ENCODE data around the gene FMO1. TPM values are rescaled to one million over a fixed set of nuclear protein-coding genes. Genes with fewer than 3 reads are reported as not detected.
A peak's percentile ranks its signal among the peaks of the same experiment; 100 is the strongest.

FMO1 gene
- total and polyA plus RNA-seq, 10 of the 15 experiments (the other 5 are each of a cell fraction or from before 2014, with no cell fraction given): not detected

DNA sequence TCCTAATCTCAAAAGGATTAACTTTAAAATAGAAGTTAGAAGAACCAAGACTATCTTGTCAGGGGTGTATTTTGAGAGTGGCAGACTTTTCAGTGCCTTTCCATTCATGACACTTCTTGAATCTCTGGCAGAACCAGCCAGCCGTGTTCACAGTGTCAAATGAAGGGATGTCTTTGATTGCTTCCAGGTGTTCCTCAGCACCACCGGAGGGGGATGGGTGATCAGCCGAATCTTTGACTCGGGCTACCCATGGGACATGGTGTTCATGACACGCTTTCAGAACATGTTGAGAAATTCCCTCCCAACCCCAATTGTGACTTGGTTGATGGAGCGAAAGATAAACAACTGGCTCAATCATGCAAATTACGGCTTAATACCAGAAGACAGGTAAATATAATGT is 32.3 kb downstream of the FMO1 start (continued):
- TF ChIP-seq PAX5 (IDR thresholded peaks at IDR 0.05; ENCODE audit: borderline replicate concordance, low read depth, low read length) (no peak), SREBF2 (IDR thresholded peaks at IDR 0.05; ENCODE audit: low read length) (no peak), BMI1 (IDR thresholded peaks at IDR 0.05; ENCODE audit: borderline replicate concordance) (no peak), RUNX3 (IDR thresholded peaks at IDR 0.05; ENCODE audit: low read length) (no peak), MYB (IDR thresholded peaks at IDR 0.05; ENCODE audit: borderline replicate concordance, low read depth, low read length) (no peak), SPI1 (IDR thresholded peaks at IDR 0.05; ENCODE audit: borderline replicate concordance, insufficient read depth, low read depth, low read length) (no peak), POLR2A (IDR thresholded peaks at IDR 0.05; ENCODE audit: low read depth, low read length) (no peak), TARDBP (IDR thresholded peaks at IDR 0.05; ENCODE audit: borderline replicate concordance) (no peak)
- TF ChIP-seq, protein P1, sequence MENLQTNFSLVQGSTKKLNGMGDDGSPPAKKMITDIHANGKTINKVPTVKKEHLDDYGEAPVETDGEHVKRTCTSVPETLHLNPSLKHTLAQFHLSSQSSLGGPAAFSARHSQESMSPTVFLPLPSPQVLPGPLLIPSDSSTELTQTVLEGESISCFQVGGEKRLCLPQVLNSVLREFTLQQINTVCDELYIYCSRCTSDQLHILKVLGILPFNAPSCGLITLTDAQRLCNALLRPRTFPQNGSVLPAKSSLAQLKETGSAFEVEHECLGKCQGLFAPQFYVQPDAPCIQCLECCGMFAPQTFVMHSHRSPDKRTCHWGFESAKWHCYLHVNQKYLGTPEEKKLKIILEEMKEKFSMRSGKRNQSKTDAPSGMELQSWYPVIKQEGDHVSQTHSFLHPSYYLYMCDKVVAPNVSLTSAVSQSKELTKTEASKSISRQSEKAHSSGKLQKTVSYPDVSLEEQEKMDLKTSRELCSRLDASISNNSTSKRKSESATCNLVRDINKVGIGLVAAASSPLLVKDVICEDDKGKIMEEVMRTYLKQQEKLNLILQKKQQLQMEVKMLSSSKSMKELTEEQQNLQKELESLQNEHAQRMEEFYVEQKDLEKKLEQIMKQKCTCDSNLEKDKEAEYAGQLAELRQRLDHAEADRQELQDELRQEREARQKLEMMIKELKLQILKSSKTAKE (IDR thresholded peaks at IDR 0.05; ENCODE audit: low read depth, poor library complexity, severe bottlenecking): no peak
- TF ChIP-seq, protein P2, sequence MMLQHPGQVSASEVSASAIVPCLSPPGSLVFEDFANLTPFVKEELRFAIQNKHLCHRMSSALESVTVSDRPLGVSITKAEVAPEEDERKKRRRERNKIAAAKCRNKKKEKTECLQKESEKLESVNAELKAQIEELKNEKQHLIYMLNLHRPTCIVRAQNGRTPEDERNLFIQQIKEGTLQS (IDR thresholded peaks at IDR 0.05; ENCODE audit: borderline replicate concordance, extremely low read depth, low read depth, low read length): no peak

DNA sequence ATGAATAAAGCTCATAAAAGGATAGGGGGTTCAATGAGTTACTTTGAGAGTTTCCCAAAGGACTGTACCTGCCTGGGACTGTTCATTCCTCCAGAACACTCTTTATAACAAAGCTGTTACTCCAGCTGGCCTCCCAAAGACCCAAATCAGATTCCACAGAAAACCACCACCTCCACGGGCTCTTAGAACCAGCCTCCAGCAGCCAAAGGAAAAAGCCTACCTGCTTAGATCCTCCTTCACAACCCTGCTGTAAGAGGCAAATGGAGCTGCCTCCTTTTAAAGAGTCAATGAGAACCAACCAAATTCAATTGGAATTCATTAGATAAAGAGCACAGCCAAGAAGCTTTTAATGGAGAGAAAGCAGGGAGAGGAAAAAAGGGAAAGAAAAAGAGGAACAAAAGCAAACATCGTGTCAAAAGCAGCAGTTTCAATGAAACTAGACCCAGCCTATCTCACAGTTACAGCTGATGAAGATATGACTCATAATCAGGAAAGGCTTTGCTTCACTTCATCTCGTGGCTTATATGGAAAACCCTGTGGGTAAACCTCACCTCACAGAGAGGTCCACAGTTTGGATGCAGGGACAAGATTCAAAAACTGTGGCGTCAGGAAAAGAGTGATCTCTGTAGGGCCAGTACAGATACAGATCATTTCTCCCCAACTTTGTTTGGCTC is 37.9 kb downstream of the FMO1 start:
- peak; percentile 26; the same call in 1 of the 3 replicates for ATAC-seq
- Histone ChIP-seq H3K79me2 (ENCODE audit: control insufficient read depth, insufficient read depth, low read length) (no peaks in the 10 kb centered on the region), H2AFZ (ENCODE audit: control insufficient read depth, low read depth, low read length) (no peak overlapping the region), H3K4me2 (ENCODE audit: control insufficient read depth, insufficient read depth) (no peak overlapping the region), H3K9ac (ENCODE audit: control insufficient read depth, insufficient read depth, low read length) (no peak overlapping the region), H3K9me3 (replicated peaks; ENCODE audit: control insufficient read depth, insufficient read depth, low read length) (no peaks in the 10 kb centered on the region), H4K20me1 (ENCODE audit: control insufficient read depth, insufficient read depth) (no peaks in the 10 kb centered on the region), H3K27ac (ENCODE audit: control insufficient read depth, insufficient read depth) (no peak overlapping the region), H3K36me3 (ENCODE audit: control insufficient read depth in 2 of 2, insufficient read depth in 2 of 2, low read length in 1 of 2) (no peaks in the 10 kb centered on the region), H3K4me1 (ENCODE audit: control insufficient read depth, insufficient read depth, low read length) (no peaks in the 10 kb centered on the region), H3K27me3 (replicated peaks in 1 of 2; ENCODE audit: control insufficient read depth in 2 of 2, insufficient read depth in 2 of 2, low read length in 1 of 2) (no peaks in the 10 kb centered on the region; a peak in 1 of 4 replicates), H3K4me3 (no peak overlapping the region)
- in situ Hi-C loops (cut with MboI) (no loop called here), intact Hi-C loops (cut with micrococcal nuclease; ENCODE audit: unreplicated experiment) (no loop called here)
- no TSS peak for BruUV-seq (replicated peaks)
- WGBS (ENCODE audit: insufficient coverage, insufficient replicate concordance, low lambda C conversion rate, missing lambda C conversion rate): 4% methylated on average over 4 of the region's 4 CpGs
- peak; percentile 71 for FAIRE-seq
- ChIA-PET POLR2A (no interaction called here), CTCF (interaction anchor here (0.8 to 1.6 kb wide), 2 partner anchors 27 to 205 kb away, joined by 3 to 5 read pairs; partner anchors contain the start of gene FMO4), SMC1A (ENCODE audit: uncharacterized antibody, unreplicated experiment) (interaction anchor here (1.7 kb wide), 1 partner anchor 27 kb away, joined by 7 read pairs; the partner anchor contains the start of gene FMO4), RAD21 (ENCODE audit: unreplicated experiment) (interaction anchor here (1.1 kb wide), 1 partner anchor 27 kb away, joined by 3 read pairs; the partner anchor contains the start of gene FMO4)
- DNase-seq (ENCODE audit: low read depth, low spot score): no peak
- TF ChIP-seq TARDBP (IDR thresholded peaks at IDR 0.05; ENCODE audit: borderline replicate concordance) (no peak), RUNX3 (IDR thresholded peaks at IDR 0.05; ENCODE audit: low read length) (peak; percentile 61), IKZF2 (IDR thresholded peaks at IDR 0.05) (peak; percentile 52 to 54; a peak in 3 of 4 replicates), IRF4 (IDR thresholded peaks at IDR 0.05; ENCODE audit: low read depth, low read length) (0 out of 2 replicates have a peak, but pooled peaks have one; percentile 14)
- TF ChIP-seq, protein P3, sequence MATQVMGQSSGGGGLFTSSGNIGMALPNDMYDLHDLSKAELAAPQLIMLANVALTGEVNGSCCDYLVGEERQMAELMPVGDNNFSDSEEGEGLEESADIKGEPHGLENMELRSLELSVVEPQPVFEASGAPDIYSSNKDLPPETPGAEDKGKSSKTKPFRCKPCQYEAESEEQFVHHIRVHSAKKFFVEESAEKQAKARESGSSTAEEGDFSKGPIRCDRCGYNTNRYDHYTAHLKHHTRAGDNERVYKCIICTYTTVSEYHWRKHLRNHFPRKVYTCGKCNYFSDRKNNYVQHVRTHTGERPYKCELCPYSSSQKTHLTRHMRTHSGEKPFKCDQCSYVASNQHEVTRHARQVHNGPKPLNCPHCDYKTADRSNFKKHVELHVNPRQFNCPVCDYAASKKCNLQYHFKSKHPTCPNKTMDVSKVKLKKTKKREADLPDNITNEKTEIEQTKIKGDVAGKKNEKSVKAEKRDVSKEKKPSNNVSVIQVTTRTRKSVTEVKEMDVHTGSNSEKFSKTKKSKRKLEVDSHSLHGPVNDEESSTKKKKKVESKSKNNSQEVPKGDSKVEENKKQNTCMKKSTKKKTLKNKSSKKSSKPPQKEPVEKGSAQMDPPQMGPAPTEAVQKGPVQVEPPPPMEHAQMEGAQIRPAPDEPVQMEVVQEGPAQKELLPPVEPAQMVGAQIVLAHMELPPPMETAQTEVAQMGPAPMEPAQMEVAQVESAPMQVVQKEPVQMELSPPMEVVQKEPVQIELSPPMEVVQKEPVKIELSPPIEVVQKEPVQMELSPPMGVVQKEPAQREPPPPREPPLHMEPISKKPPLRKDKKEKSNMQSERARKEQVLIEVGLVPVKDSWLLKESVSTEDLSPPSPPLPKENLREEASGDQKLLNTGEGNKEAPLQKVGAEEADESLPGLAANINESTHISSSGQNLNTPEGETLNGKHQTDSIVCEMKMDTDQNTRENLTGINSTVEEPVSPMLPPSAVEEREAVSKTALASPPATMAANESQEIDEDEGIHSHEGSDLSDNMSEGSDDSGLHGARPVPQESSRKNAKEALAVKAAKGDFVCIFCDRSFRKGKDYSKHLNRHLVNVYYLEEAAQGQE (IDR thresholded peaks at IDR 0.05; ENCODE audit: low read depth, low read length): no peak
